Measurements from ENCODE around the gene VWA5A. TPM values are rescaled to one million over a fixed set of nuclear protein-coding genes. Genes with fewer than 3 reads are reported as not detected.

VWA5A gene
- total and polyA plus RNA-seq, 2 of the 13 experiments (the other 11 are each of a cell fraction or from before 2014, with no cell fraction given) = 1.3 to 1.8 TPM

DNA sequence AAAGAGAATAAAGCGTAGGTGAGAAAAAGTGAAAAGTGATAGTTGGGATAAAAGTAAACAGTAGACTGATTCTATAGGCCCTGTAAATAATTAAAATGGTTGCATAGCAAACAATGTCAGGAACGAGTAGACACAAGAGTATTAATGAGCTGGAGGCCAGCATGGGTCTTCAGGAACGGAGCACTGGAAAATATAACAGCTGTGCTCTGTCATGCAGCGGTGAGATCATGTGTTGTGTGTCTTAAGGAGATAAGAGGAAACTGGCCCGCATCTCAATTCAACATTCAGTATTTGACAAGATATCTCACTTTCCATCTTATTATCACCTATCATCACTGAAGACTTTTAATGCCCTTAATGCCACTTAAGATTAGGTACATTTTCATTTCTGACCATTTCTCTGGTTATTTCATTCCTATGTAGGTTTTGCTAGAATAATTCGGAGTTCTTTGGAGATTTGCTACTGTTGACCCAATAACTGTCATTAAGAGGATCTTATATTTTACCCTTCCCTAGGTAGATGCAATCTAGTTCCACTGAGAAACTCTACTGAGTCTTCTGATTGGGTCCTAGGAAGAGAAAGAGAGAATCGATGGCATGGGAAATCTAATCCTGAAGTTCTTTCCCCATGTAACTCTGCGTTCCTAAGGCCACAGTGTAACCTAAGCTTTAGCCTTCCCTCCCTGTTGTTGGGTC lies 35.5 kb upstream of the VWA5A start:
- Histone ChIP-seq H3K27ac (ENCODE audit: extremely low read length, insufficient read depth, low read length) (no peak overlapping the region), H4K20me1 (ENCODE audit: insufficient read depth, low read length) (no peaks in the 10 kb centered on the region), H2AFZ (ENCODE audit: low read length) (no peak overlapping the region), H3K9ac (ENCODE audit: insufficient read depth, low read depth, low read length) (no peak overlapping the region), H3K9me3 (ENCODE audit: low read length) (no peaks in the 10 kb centered on the region), H3K4me1 (ENCODE audit: insufficient read depth, low read length) (0 out of 2 replicates have a peak, but pooled peaks cover 9% of the 10 kb centered on the region), H3K4me3 (replicated peaks in 1 of 3; ENCODE audit: insufficient read depth in 1 of 3, low read depth in 2 of 3, low read length in 3 of 3) (no peak overlapping the region), H3K27me3 (ENCODE audit: control insufficient read depth in 1 of 2, insufficient read depth in 2 of 2, low read length in 2 of 2) (peaks cover 7 to 18% of the 10 kb centered on the region in 2 experiments; a peak in 4 of 5 replicates), H3K79me2 (ENCODE audit: insufficient read depth, low read length) (no peaks in the 10 kb centered on the region), H3K36me3 (replicated peaks in 1 of 2; ENCODE audit: control insufficient read depth in 1 of 2, insufficient read depth in 2 of 2, low read length in 2 of 2) (no peaks in the 10 kb centered on the region), H3K4me2 (ENCODE audit: low read depth, low read length) (no peak overlapping the region)
- no peak for FAIRE-seq
- intact Hi-C loops (cut with micrococcal nuclease; ENCODE audit: unreplicated experiment) = no loop called here
- ChIA-PET CTCF (ENCODE audit: low intra/inter-chr PET ratio, low total read pairs) (no interaction called here), POLR2A (no interaction called here)
- TF ChIP-seq, protein P1, sequence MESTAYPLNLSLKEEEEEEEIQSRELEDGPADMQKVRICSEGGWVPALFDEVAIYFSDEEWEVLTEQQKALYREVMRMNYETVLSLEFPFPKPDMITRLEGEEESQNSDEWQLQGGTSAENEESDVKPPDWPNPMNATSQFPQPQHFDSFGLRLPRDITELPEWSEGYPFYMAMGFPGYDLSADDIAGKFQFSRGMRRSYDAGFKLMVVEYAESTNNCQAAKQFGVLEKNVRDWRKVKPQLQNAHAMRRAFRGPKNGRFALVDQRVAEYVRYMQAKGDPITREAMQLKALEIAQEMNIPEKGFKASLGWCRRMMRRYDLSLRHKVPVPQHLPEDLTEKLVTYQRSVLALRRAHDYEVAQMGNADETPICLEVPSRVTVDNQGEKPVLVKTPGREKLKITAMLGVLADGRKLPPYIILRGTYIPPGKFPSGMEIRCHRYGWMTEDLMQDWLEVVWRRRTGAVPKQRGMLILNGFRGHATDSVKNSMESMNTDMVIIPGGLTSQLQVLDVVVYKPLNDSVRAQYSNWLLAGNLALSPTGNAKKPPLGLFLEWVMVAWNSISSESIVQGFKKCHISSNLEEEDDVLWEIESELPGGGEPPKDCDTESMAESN (CRISPR knock-in tag; conservative IDR thresholded peaks at IDR 0.05) = no peak
- TF ChIP-seq RAD21 (CRISPR knock-in tag; IDR thresholded peaks at IDR 0.05) (no peak), MYC (CRISPR knock-in tag; IDR thresholded peaks at IDR 0.05; ENCODE audit: borderline replicate concordance) (no peak), SRY (CRISPR knock-in tag; IDR thresholded peaks at IDR 0.05) (no peak), CBX1 (IDR thresholded peaks at IDR 0.05; ENCODE audit: low read depth) (no peak), NKX3-1 (CRISPR knock-in tag; IDR thresholded peaks at IDR 0.05) (no peak), RFXANK (CRISPR knock-in tag; IDR thresholded peaks at IDR 0.05) (no peak), ZNF605 (CRISPR knock-in tag; IDR thresholded peaks at IDR 0.05) (no peak), GTF3A (CRISPR knock-in tag; conservative IDR thresholded peaks at IDR 0.05) (no peak), ZKSCAN1 (IDR thresholded peaks at IDR 0.05; ENCODE audit: low read length) (no peak), ZNF446 (CRISPR knock-in tag; IDR thresholded peaks at IDR 0.05) (no peak), FIP1L1 (IDR thresholded peaks at IDR 0.05; ENCODE audit: borderline replicate concordance, insufficient read depth, low read depth, low read length) (no peak), ZBTB46 (CRISPR knock-in tag; IDR thresholded peaks at IDR 0.05; ENCODE audit: borderline replicate concordance) (no peak), CHD4 (IDR thresholded peaks at IDR 0.05; ENCODE audit: borderline replicate concordance, low read length) (no peak), ZNF10 (CRISPR knock-in tag; IDR thresholded peaks at IDR 0.05; ENCODE audit: borderline replicate concordance, low read depth) (no peak)
- no TSS peak for BruUV-seq (replicated peaks)
- WGBS (ENCODE audit: low lambda C conversion rate) = 30% methylated on average over 8 of the region's 8 CpGs
- in situ Hi-C loops (cut with HindIII; ENCODE audit: extremely low pct_ligation_motif_present, low pct_unique_long_range_greater_than_20kb) = loop anchor here (5.0 kb wide), 1 partner anchor 118 kb away; no protein-coding TSS in a partner anchor
- DNase-seq (ENCODE audit: low spot score) = no peak
- ATAC-seq = no peak

All from HepG2 (cell line).